ENCODE measurements around the gene RRP15. TPM values are rescaled to one million over a fixed set of nuclear protein-coding genes. Genes with fewer than 3 reads are reported as not detected.

The RRP15 gene
- total and polyA plus RNA-seq, 2 of the 8 experiments (the other 6 are each of a cell fraction or from before 2014, with no cell fraction given): 3.7 to 52.8 TPM

DNA sequence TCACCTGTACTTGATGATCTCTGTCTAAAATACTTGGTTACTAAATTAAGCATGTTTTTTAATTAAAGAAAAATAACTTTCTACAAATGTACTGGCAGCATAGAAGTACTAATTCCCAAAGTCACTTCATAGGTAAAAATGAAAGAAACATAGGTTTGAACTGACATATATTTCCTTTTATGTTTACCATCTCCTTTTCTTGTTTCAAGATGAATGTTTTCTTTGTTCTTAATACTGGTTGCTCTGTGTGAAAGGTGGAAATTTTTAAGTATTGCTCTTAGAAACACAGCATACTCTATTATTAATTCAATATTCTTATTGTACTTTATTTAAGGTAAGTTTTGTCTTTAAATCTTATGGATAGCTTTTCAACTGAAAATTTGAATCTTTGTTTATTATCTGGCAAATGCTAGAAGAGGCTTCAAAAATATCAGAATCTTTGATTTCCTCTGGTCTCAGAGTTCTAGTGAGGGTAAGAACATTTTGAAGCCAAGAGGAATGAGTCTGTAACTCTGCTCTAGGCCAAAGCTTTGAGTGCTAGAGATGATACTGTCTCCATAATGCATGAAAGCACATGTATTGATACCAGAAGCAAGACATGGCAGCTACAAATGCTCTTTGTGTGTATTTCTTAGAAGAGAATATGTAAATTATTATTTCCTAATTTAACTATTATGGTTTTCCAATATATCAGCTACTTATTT, 18.2 kb downstream of the RRP15 start:
- 0 out of 2 replicates have a peak, but pooled peaks cover 2% of the 10 kb centered on the region for H3K79me1 ChIP-seq (ENCODE audit: low read depth, low read length)
- no peak overlapping the region for H4K91ac ChIP-seq (replicated peaks; ENCODE audit: insufficient read length, low read length)
- no peak overlapping the region for H2BK15ac ChIP-seq (ENCODE audit: low read length)
- H3K9ac ChIP-seq (replicated peaks in 1 of 4; ENCODE audit: extremely low read depth in 1 of 4, low read depth in 3 of 4, low read length in 3 of 4): no peak overlapping the region
- no peak overlapping the region for H3K18ac ChIP-seq (ENCODE audit: extremely low read depth, low read length)
- no peak overlapping the region for H2AK5ac ChIP-seq (ENCODE audit: low read depth, low read length)
- no peak overlapping the region for H3K4ac ChIP-seq (replicated peaks; ENCODE audit: insufficient read length, low read depth, low read length)
- no peak overlapping the region for H2AFZ ChIP-seq (ENCODE audit: low read length)
- no peak overlapping the region for H3K4me2 ChIP-seq (ENCODE audit: insufficient read depth in 1 of 2, low read depth in 2 of 2, low read length in 2 of 2)
- no peak overlapping the region for H4K8ac ChIP-seq (ENCODE audit: extremely low read depth, insufficient read depth, low read length)
- H3K4me3 ChIP-seq (ENCODE audit: extremely low read depth in 1 of 4, insufficient read depth in 2 of 4, low read depth in 3 of 4, low read length in 4 of 4): no peak overlapping the region
- ChIA-PET CTCF (ENCODE audit: partially characterized antibody) (interaction anchor here (0.7 to 1.5 kb wide), 3 partner anchors 26 to 45 kb away, joined by 3 to 4 read pairs (median 3); no protein-coding TSS in a partner anchor), POLR2A (ENCODE audit: partially characterized antibody) (interaction anchor here (0.9 kb wide), 1 partner anchor 18 kb away, joined by 3 read pairs; no protein-coding TSS in a partner anchor)
- peaks cover 0 to 28% (median 6%) of the 10 kb centered on the region in 4 experiments; a peak in 2 of 8 replicates for H3K36me3 ChIP-seq (ENCODE audit: control insufficient read depth in 2 of 4, insufficient read depth in 4 of 4, low read length in 3 of 4)
- DNase-seq (ENCODE audit: low read depth in 1 of 2, low spot score in 2 of 2) (no peak), FAIRE-seq (no peak)
- H3K9me3 ChIP-seq (ENCODE audit: insufficient read depth in 2 of 2, low read depth in 1 of 2, low read length in 1 of 2): no peaks in the 10 kb centered on the region
- H3K23ac ChIP-seq (ENCODE audit: insufficient read length): no peak overlapping the region
- peaks cover 2 to 18% (median 11%) of the 10 kb centered on the region in 4 experiments; a peak in 6 of 7 replicates for H3K4me1 ChIP-seq (replicated peaks in 1 of 4; ENCODE audit: control insufficient read depth in 3 of 4, insufficient read depth in 4 of 4, low read length in 3 of 4)
- no peaks in the 10 kb centered on the region for H4K20me1 ChIP-seq (replicated peaks in 1 of 2; ENCODE audit: control insufficient read depth in 1 of 2, insufficient read depth in 2 of 2, low read length in 2 of 2)
- H2BK120ac ChIP-seq (replicated peaks; ENCODE audit: low read depth, low read length): no peak overlapping the region
- no peak overlapping the region for H2BK12ac ChIP-seq (ENCODE audit: low read depth, low read length)
- H3K23me2 ChIP-seq (ENCODE audit: low read depth, low read length): no peaks in the 10 kb centered on the region
- H2BK20ac ChIP-seq (ENCODE audit: low read length): no peak overlapping the region
- H3K27me3 ChIP-seq (replicated peaks in 1 of 4; ENCODE audit: control insufficient read depth in 3 of 4, extremely low read depth in 1 of 4, insufficient read depth in 3 of 4, low read length in 3 of 4): no peaks in the 10 kb centered on the region
- H3K56ac ChIP-seq (replicated peaks; ENCODE audit: insufficient read length, low read depth, low read length): no peak overlapping the region
- H4K5ac ChIP-seq (ENCODE audit: insufficient read length, low read depth, low read length): peak overlapping the region; percentile 65
- peaks cover 0 to 56% of the 10 kb centered on the region in 2 experiments; a peak in 2 of 4 replicates for H3K79me2 ChIP-seq (ENCODE audit: control insufficient read depth in 1 of 2, insufficient read depth in 2 of 2, low read length in 2 of 2)
- H2BK5ac ChIP-seq (ENCODE audit: low read depth, low read length): no peak overlapping the region
- no peak overlapping the region for H3K14ac ChIP-seq (ENCODE audit: insufficient read length)
- no peak overlapping the region for H3K27ac ChIP-seq (ENCODE audit: low read depth, low read length)
- TF ChIP-seq ASH2L (IDR thresholded peaks at IDR 0.05; ENCODE audit: low read length) (no peak), SP1 (IDR thresholded peaks at IDR 0.05; ENCODE audit: low read depth, low read length) (no peak), SAP30 (IDR thresholded peaks at IDR 0.05; ENCODE audit: insufficient read depth, insufficient replicate concordance, low read length) (no peak), RXRA (IDR thresholded peaks at IDR 0.05; ENCODE audit: insufficient read depth, low read depth, low read length) (no peak), BACH1 (IDR thresholded peaks at IDR 0.05; ENCODE audit: low read length) (no peak), TBP (IDR thresholded peaks at IDR 0.05; ENCODE audit: low read depth, low read length) (no peak), RAD21 (IDR thresholded peaks at IDR 0.05 in 1 of 2, conservative IDR thresholded peaks at IDR 0.05 in 1 of 2; ENCODE audit: low read depth in 2 of 2, low read length in 2 of 2) (no peak), KDM4A (IDR thresholded peaks at IDR 0.05; ENCODE audit: low read depth, low read length, severe bottlenecking) (no peak), RFX5 (IDR thresholded peaks at IDR 0.05; ENCODE audit: borderline replicate concordance, low read depth, low read length) (no peak), RBBP5 (IDR thresholded peaks at IDR 0.05; ENCODE audit: borderline replicate concordance, low read depth, low read length) (no peak), TEAD4 (IDR thresholded peaks at IDR 0.05; ENCODE audit: low read depth, low read length) (no peak), SIRT6 (IDR thresholded peaks at IDR 0.05; ENCODE audit: low read length) (no peak), POU5F1 (IDR thresholded peaks at IDR 0.05; ENCODE audit: low read depth, low read length) (no peak), CEBPB (IDR thresholded peaks at IDR 0.05; ENCODE audit: low read depth, low read length) (no peak)

Measured in H1 (cell line).